GM23338 (cell line): Measurements from ENCODE around the gene WDR70. TPM values are rescaled to one million over a fixed set of nuclear protein-coding genes. Genes with fewer than 3 reads are reported as not detected.
A peak's percentile ranks its signal among the peaks of the same experiment; 100 is the strongest.

ENCODE experiments used
- ATAC-seq: fragments of 200-7000 bp; cut with Tn5 transposase; 3 replicates; pipeline ENCODE4 v1.9.1; 2020
- DNase-seq: peaks from one replicate; pipeline ENCODE4 v3.0.0-alpha.2; 2015; ENCODE audit warnings: low spot score
- H2AFZ ChIP-seq: fragments of 200-600 bp; sonication (generic); 2 replicates; pipeline ENCODE4 v1.8.0; 2016; ENCODE audit warnings: antibody characterized with exemption, mild to moderate bottlenecking, moderate library complexity
- H3F3A ChIP-seq: fragments of 200-600 bp; sonication (generic); replicated peaks from 2 replicates; pipeline ENCODE4 v1.8.0; 2017; ENCODE audit warnings: antibody characterized with exemption, mixed run types, low read depth
- H3K27ac ChIP-seq: fragments of 200-600 bp; sonication (generic); 2 replicates; pipeline ENCODE4 v1.6.1; 2016; ENCODE audit warnings: low read depth
- H3K27me3 ChIP-seq: fragments of 200-600 bp; sonication (generic); 2 replicates; pipeline ENCODE4 v1.8.0; 2016; ENCODE audit warnings: mild to moderate bottlenecking, mixed run types, moderate library complexity; ENCODE audit not compliant: insufficient read depth
- H3K36me3 ChIP-seq: fragments of 200-600 bp; sonication (generic); 2 replicates; pipeline ENCODE4 v1.8.0; 2016; ENCODE audit warnings: mild to moderate bottlenecking; ENCODE audit not compliant: insufficient read depth
- H3K4me1 ChIP-seq: fragments of 200-600 bp; sonication (generic); 2 replicates; pipeline ENCODE4 v1.8.0; 2016; ENCODE audit warnings: mild to moderate bottlenecking, moderate library complexity; ENCODE audit not compliant: insufficient read depth
- H3K4me2 ChIP-seq: fragments of 200-600 bp; sonication (generic); 2 replicates; pipeline ENCODE4 v1.7.1; 2017; ENCODE audit warnings: mixed run types
- H3K4me3 ChIP-seq: fragments of 200-600 bp; sonication (generic); 2 replicates; pipeline ENCODE4 v1.6.1; 2016; ENCODE audit warnings: mixed run types
- H3K79me2 ChIP-seq: fragments of 200-600 bp; sonication (generic); replicated peaks from 2 replicates; pipeline ENCODE4 v1.8.0; 2017; ENCODE audit warnings: mild to moderate bottlenecking; ENCODE audit not compliant: insufficient read depth
- H3K9me2 ChIP-seq: fragments of 200-600 bp; sonication (generic); 2 replicates; pipeline ENCODE4 v1.8.0; 2017; ENCODE audit not compliant: insufficient read depth
- H4K20me1 ChIP-seq: fragments of 200-600 bp; sonication (generic); replicated peaks from 2 replicates; pipeline ENCODE4 v1.8.0; 2017; ENCODE audit warnings: mild to moderate bottlenecking; ENCODE audit not compliant: insufficient read depth
- H3K27ac Mint-ChIP-seq: 2 replicates; pipeline ENCODE4 v1.8.0; 2020; ENCODE audit warnings: inconsistent platforms, mild to moderate bottlenecking, moderate library complexity, mixed read lengths
- H3K27me3 Mint-ChIP-seq: 3 replicates; pipeline ENCODE4 v1.8.0; 2022; ENCODE audit warnings: low read depth, mild to moderate bottlenecking, moderate library complexity, mixed read lengths, inconsistent platforms; ENCODE audit not compliant: insufficient read depth, poor library complexity
- H3K36me3 Mint-ChIP-seq: 3 replicates; pipeline ENCODE4 v1.8.0; 2021; ENCODE audit warnings: low read depth, mild to moderate bottlenecking, inconsistent platforms, moderate library complexity, mixed read lengths
- H3K4me1 Mint-ChIP-seq: 3 replicates; pipeline ENCODE4 v1.8.0; 2020; ENCODE audit warnings: mild to moderate bottlenecking, inconsistent platforms, mixed read lengths
- H3K4me3 Mint-ChIP-seq: 3 replicates; pipeline ENCODE4 v1.8.0; 2021; ENCODE audit warnings: moderate library complexity, mild to moderate bottlenecking, inconsistent platforms, mixed read lengths
- H3K9me3 Mint-ChIP-seq: 3 replicates; pipeline ENCODE4 v1.8.0; 2020; ENCODE audit warnings: moderate library complexity, mild to moderate bottlenecking, inconsistent platforms, mixed read lengths
- ETS1 ChIP-seq: IDR thresholded peaks from 2 replicates; pipeline ENCODE4 v1.6.1; 2016; ENCODE audit warnings: antibody characterized with exemption
- EZH2 ChIP-seq: fragments of 200-600 bp; sonication (generic); IDR thresholded peaks from one replicate; pipeline ENCODE4 v1.8.0; 2017; ENCODE audit warnings: antibody characterized with exemption, mild to moderate bottlenecking, low read depth; ENCODE audit not compliant: unreplicated experiment
- JUNB ChIP-seq: IDR thresholded peaks from one replicate; pipeline ENCODE4 v1.6.1; 2016; ENCODE audit warnings: antibody characterized with exemption; ENCODE audit not compliant: unreplicated experiment
- POLR2AphosphoS5 ChIP-seq: IDR thresholded peaks from 2 replicates; pipeline ENCODE4 v1.6.1; 2016; ENCODE audit warnings: antibody characterized with exemption, low read depth
- ZNF114 ChIP-seq: fragments of 250-450 bp; sonication (Bioruptor Pico); IDR thresholded peaks from 2 replicates; pipeline ENCODE4 v1.5.0; 2020; ENCODE audit warnings: mild to moderate bottlenecking, moderate library complexity
- ZNF331 ChIP-seq: fragments of 250-450 bp; sonication (Bioruptor Pico); IDR thresholded peaks from 2 replicates; pipeline ENCODE4 v1.5.0; 2020; ENCODE audit warnings: low read depth, mild to moderate bottlenecking, moderate library complexity
- ZNF462 ChIP-seq: fragments of 250-450 bp; sonication (Bioruptor Pico); IDR thresholded peaks from 2 replicates; pipeline ENCODE4 v1.5.0; 2020; ENCODE audit warnings: mild to moderate bottlenecking, moderate library complexity
- polyA plus RNA-seq: library from polyadenylated mRNA; unstranded; fragments of >200 nt; fragmentation: Nextera tagmentation; extraction: Ambion mirVana; gene quantifications from 2 replicates; pipeline ENCODE4 v1.2.1, GENCODE V29; 2016
- total RNA-seq: library from RNA; depleted of rRNA; stranded (reverse); fragments of >200 nt; shearing (Covaris generic); gene quantifications from 2 replicates; pipeline ENCODE4 v1.2.3, GENCODE V29; 2014

The WDR70 gene
- total and polyA plus RNA-seq, 2 experiments from 2014 or later: 34.9 to 86.7 TPM

DNA sequence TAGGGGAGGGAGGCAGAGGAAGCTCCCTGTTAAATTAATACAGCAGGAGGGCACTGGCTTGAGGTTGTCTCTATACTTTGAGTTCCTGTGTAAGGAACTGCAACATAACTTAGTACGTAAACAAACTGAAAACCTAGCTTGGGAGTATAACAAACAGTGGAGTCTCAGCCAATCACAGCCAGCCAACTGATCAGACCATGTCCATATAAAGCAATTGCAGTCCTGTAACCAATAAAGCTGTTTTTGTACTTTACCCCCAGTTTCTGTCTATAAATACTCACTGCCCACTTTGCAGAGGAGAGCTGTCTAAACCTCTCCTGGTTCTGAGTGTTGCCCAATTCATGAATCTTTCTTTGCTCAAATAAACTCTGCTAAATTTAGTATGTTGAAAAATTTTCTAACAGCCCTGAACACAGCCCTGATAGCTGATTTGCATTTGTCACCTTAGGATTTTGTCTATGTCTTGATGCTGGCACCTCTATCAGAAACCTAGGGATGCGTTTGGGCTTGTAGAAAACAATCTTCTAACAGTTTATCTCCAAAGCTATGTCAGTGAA is 420.8 kb downstream of the WDR70 start:
- peaks cover 6% of the 10 kb centered on the region; the same call in 2 of the 3 replicates for H3K36me3 Mint-ChIP-seq
- no peaks in the 10 kb centered on the region for H3K27me3 ChIP-seq
- TF ChIP-seq EZH2 (no peak), ZNF114 (no peak), ZNF331 (CRISPR knock-in tag) (no peak), ZNF462 (CRISPR knock-in tag) (no peak), POLR2AphosphoS5 (no peak), JUNB (no peak)
- no peaks in the 10 kb centered on the region for H4K20me1 ChIP-seq
- H3K27ac ChIP-seq: no peak overlapping the region
- H3K4me3 Mint-ChIP-seq: no peak overlapping the region
- H3K4me1 Mint-ChIP-seq: no peaks in the 10 kb centered on the region
- no peaks in the 10 kb centered on the region for H3K4me1 ChIP-seq
- no peak for DNase-seq
- H3F3A ChIP-seq: no peaks in the 10 kb centered on the region
- no peaks in the 10 kb centered on the region for H3K79me2 ChIP-seq
- H3K9me2 ChIP-seq: peaks cover 8% of the 10 kb centered on the region; the same call in 1 of the 2 replicates
- peaks cover 14% of the 10 kb centered on the region for H3K9me3 Mint-ChIP-seq
- no peak for ATAC-seq
- no peak overlapping the region for H3K27ac Mint-ChIP-seq
- peaks cover 3% of the 10 kb centered on the region for H3K27me3 Mint-ChIP-seq
- 0 out of 2 replicates have a peak overlapping the region, but pooled peaks have one; percentile 2 for H2AFZ ChIP-seq
- no peaks in the 10 kb centered on the region for H3K36me3 ChIP-seq
- H3K4me3 ChIP-seq: no peak overlapping the region
- H3K4me2 ChIP-seq: no peak overlapping the region

DNA sequence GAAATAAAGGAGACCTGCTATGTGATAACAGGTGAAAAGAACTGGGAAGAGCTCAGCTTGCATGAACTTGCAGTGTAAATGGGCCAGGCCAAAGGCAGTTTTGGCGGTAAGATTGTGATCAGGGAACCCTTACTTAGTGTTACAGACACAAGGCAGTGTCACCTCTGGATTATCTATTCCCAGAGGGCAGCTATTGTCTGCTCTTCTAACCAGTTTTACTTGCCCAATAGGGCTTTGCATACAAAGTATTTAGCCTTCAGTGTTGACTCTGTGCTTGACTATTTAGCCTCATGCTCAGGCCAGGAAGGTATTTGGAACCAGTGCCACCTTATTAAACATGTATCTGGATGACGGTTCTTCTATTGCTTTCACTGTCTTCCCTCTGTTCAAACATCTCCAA is 422.4 kb downstream of the WDR70 start:
- Histone ChIP-seq H2AFZ (no peak overlapping the region), H3K27me3 (no peaks in the 10 kb centered on the region), H3K4me3 (no peak overlapping the region), H3K4me2 (no peak overlapping the region), H3K27ac (no peak overlapping the region), H3K9me2 (peaks cover 8% of the 10 kb centered on the region; the same call in 1 of the 2 replicates), H3K36me3 (no peaks in the 10 kb centered on the region), H4K20me1 (no peaks in the 10 kb centered on the region), H3F3A (no peaks in the 10 kb centered on the region), H3K79me2 (no peaks in the 10 kb centered on the region), H3K4me1 (no peaks in the 10 kb centered on the region)
- DNase-seq (no peak), ATAC-seq (no peak)
- Mint-ChIP-seq H3K4me3 (no peak overlapping the region), H3K36me3 (no peaks in the 10 kb centered on the region), H3K9me3 (peaks cover 5% of the 10 kb centered on the region; the same call in 2 of the 3 replicates), H3K4me1 (no peaks in the 10 kb centered on the region), H3K27me3 (peaks cover 3% of the 10 kb centered on the region), H3K27ac (no peak overlapping the region)
- TF ChIP-seq ETS1: no peak
